ENCODE data around the gene PHF12. TPM values are rescaled to one million over a fixed set of nuclear protein-coding genes. Genes with fewer than 3 reads are reported as not detected.

PHF12 gene
- total and polyA plus RNA-seq, 2 of the 8 experiments (the other 6 are each of a cell fraction or from before 2014, with no cell fraction given) = 38.8 to 65.7 TPM

GRCh38 chr17:28963841-28964240 is 12.5 kb upstream of the PHF12 start (continued):
- TF ChIP-seq ASH2L (IDR thresholded peaks at IDR 0.05; ENCODE audit: low read length) = no peak
- no peak for TF ChIP-seq CHD1 (IDR thresholded peaks at IDR 0.05; ENCODE audit: low read depth, low read length)
- TF ChIP-seq SP1 (IDR thresholded peaks at IDR 0.05; ENCODE audit: low read depth, low read length) = no peak
- no peak for TF ChIP-seq CEBPB (IDR thresholded peaks at IDR 0.05; ENCODE audit: low read depth, low read length)
- TF ChIP-seq JUN (IDR thresholded peaks at IDR 0.05; ENCODE audit: low read depth, low read length) = no peak
- TF ChIP-seq CREB1 (IDR thresholded peaks at IDR 0.05) = no peak
- TF ChIP-seq NANOG (IDR thresholded peaks at IDR 0.05; ENCODE audit: insufficient read depth, low read depth, low read length, poor library complexity, severe bottlenecking) = no peak
